ENCODE measurements around the gene FAR2. TPM values are rescaled to one million over a fixed set of nuclear protein-coding genes. Genes with fewer than 3 reads are reported as not detected.

FAR2 gene
- total and polyA plus RNA-seq, 2 experiments from 2014 or later, result 2.1 to 3.6 TPM

GRCh38 chr12:29232086-29232485 lies 83.0 kb downstream of the FAR2 start:
- H3K4me3 ChIP-seq, result no peak overlapping the region
- no peaks in the 10 kb centered on the region for H3F3A ChIP-seq (ENCODE audit: insufficient read depth)
- H3K9ac ChIP-seq, result no peak overlapping the region
- H3K36me3 ChIP-seq (ENCODE audit: low read depth), result no peaks in the 10 kb centered on the region
- 81 to 82% methylated on average over 3 of the region's 3 CpGs for WGBS, 2 experiments (ENCODE audit: low coverage in 1 of 2, low lambda C conversion rate in 2 of 2, missing lambda C conversion rate in 2 of 2)
- no peaks in the 10 kb centered on the region for H3K4me1 ChIP-seq (ENCODE audit: insufficient read depth)
- in situ Hi-C loops (cut with MboI), result no loop called here
- H3K9me3 ChIP-seq (ENCODE audit: low read depth), result no peaks in the 10 kb centered on the region
- H3K27ac ChIP-seq, result no peak overlapping the region
- H3K4me2 ChIP-seq (ENCODE audit: unreplicated experiment), result no peak overlapping the region
- no peak for DNase-seq
- TF ChIP-seq EZH2 (IDR thresholded peaks at IDR 0.05; ENCODE audit: insufficient read depth, poor library complexity, severe bottlenecking) (no peak), EZH2phosphoT487 (IDR thresholded peaks at IDR 0.05; ENCODE audit: insufficient read depth, low read depth) (no peak)
- H3K79me2 ChIP-seq (ENCODE audit: insufficient read depth), result no peaks in the 10 kb centered on the region
- no peaks in the 10 kb centered on the region for H3K9me2 ChIP-seq (ENCODE audit: insufficient read depth)
- H3K27me3 ChIP-seq (replicated peaks; ENCODE audit: insufficient read depth), result no peaks in the 10 kb centered on the region
- no peak overlapping the region for H2AFZ ChIP-seq
- H4K20me1 ChIP-seq (ENCODE audit: insufficient read depth), result no peaks in the 10 kb centered on the region

DNA sequence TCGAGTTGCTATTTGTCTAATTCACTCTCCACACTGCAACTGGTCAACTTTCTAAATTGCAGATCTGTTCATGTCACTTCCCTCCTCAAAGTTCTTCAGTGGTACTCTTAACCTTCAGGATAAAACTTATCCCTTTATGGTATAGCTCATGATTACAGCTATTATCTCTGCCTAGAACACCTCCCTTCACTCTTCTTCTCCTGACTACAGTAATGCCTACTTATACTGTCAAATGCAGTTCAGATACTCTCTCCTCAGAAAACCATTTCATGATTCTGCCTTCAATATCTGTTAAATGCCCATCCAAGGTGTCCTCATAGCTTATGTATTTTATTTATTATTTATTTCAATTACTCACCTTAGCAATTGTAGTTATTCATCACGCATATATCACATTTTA lies 85.5 kb downstream of the FAR2 start:
- no peaks in the 10 kb centered on the region for H4K20me1 ChIP-seq (ENCODE audit: insufficient read depth)
- H3K9me2 ChIP-seq (ENCODE audit: insufficient read depth), result no peaks in the 10 kb centered on the region
- no peaks in the 10 kb centered on the region for H3K27me3 ChIP-seq (replicated peaks; ENCODE audit: insufficient read depth)
- no peaks in the 10 kb centered on the region for H3K79me2 ChIP-seq (ENCODE audit: insufficient read depth)
- DNase-seq, result no peak
- in situ Hi-C loops (cut with MboI), result no loop called here
- 92 to 94% methylated on average over 2 of the region's 2 CpGs for WGBS, 2 experiments (ENCODE audit: low coverage in 1 of 2, low lambda C conversion rate in 2 of 2, missing lambda C conversion rate in 2 of 2)
- H2AFZ ChIP-seq, result no peak overlapping the region
- no peak overlapping the region for H3K4me2 ChIP-seq (ENCODE audit: unreplicated experiment)
- no peaks in the 10 kb centered on the region for H3K36me3 ChIP-seq (ENCODE audit: low read depth)
- no peak overlapping the region for H3K4me3 ChIP-seq
- H3F3A ChIP-seq (ENCODE audit: insufficient read depth), result no peaks in the 10 kb centered on the region
- no peaks in the 10 kb centered on the region for H3K9me3 ChIP-seq (ENCODE audit: low read depth)
- no peak overlapping the region for H3K9ac ChIP-seq
- TF ChIP-seq EZH2phosphoT487 (IDR thresholded peaks at IDR 0.05; ENCODE audit: insufficient read depth, low read depth), result no peak
- H3K4me1 ChIP-seq (ENCODE audit: insufficient read depth), result no peaks in the 10 kb centered on the region
- no peak overlapping the region for H3K27ac ChIP-seq

DNA sequence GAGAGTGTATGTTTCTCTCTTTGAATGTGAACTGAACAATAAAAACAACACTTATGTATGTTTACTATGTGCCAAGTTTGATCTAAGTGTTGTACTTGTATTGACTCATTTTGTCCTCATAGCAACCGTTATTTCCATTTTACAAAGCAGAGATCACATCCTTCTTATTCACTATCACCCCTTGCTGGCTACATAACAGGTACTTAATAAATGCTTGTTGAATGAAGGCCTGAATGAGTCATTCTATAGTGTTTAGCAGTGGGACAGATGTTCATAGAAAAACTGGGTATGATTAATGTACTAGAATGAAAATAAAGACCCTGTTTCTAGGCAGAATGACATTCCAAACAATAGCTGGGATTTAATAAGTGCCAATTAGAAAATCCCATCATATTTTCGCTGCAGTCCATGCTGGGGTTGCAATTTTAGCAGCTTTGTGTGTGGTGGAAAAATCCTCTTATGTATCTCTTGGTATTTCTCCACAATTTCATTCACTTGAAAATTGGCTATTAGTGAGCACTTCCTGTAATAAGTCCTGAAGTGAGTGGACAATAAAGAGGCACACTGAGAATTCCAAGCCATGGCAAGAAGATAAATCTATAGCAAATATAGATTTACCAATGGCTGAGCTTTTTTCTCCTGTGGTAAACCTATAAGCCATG lies 86.0 kb downstream of the FAR2 start:
- DNase-seq, result peak; percentile 34
- 35 to 40% methylated on average over 2 of the region's 2 CpGs for WGBS, 2 experiments (ENCODE audit: low coverage in 1 of 2, low lambda C conversion rate in 2 of 2, missing lambda C conversion rate in 2 of 2)
- no peak overlapping the region for H3K27ac ChIP-seq
- H3K79me2 ChIP-seq (ENCODE audit: insufficient read depth), result no peaks in the 10 kb centered on the region
- in situ Hi-C loops (cut with MboI), result no loop called here
- H3F3A ChIP-seq (ENCODE audit: insufficient read depth), result no peaks in the 10 kb centered on the region
- H3K9me3 ChIP-seq (ENCODE audit: low read depth), result no peaks in the 10 kb centered on the region
- H2AFZ ChIP-seq, result no peak overlapping the region
- no peak for TF ChIP-seq EZH2 (IDR thresholded peaks at IDR 0.05; ENCODE audit: insufficient read depth, poor library complexity, severe bottlenecking)
- TF ChIP-seq EZH2phosphoT487 (IDR thresholded peaks at IDR 0.05; ENCODE audit: insufficient read depth, low read depth), result no peak
- H3K9ac ChIP-seq, result no peak overlapping the region
- no peaks in the 10 kb centered on the region for H4K20me1 ChIP-seq (ENCODE audit: insufficient read depth)
- no peaks in the 10 kb centered on the region for H3K9me2 ChIP-seq (ENCODE audit: insufficient read depth)
- no peaks in the 10 kb centered on the region for H3K36me3 ChIP-seq (ENCODE audit: low read depth)
- no peaks in the 10 kb centered on the region for H3K4me1 ChIP-seq (ENCODE audit: insufficient read depth)
- no peak overlapping the region for H3K4me3 ChIP-seq
- H3K4me2 ChIP-seq (ENCODE audit: unreplicated experiment), result no peak overlapping the region
- no peaks in the 10 kb centered on the region for H3K27me3 ChIP-seq (replicated peaks; ENCODE audit: insufficient read depth)

DNA sequence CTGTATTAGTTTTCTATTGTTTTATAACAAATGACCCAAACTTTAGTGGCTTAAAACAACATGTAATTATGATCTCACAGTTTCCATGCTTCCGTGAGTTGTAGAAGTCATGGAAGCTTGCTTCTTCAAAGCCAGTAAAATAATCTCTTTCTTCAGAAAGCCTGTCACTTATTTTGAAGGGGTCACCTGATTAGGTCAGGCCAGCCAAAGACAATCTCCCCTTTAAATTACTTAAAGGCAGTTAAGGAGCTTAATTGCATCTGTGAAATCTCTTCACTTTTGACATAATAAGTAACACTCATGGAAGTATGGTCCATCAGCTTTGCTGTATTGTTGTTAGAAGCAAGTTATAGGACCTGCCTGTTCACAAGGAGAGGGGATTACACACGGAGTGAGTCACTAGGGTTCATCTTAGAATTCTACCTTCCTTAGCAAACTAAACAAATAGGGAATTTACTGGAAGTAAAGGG lies 89.8 kb downstream of the FAR2 start:
- H3K9me2 ChIP-seq (ENCODE audit: insufficient read depth), result no peaks in the 10 kb centered on the region
- in situ Hi-C loops (cut with MboI), result no loop called here
- no peak overlapping the region for H3K27ac ChIP-seq
- H3K4me2 ChIP-seq (ENCODE audit: unreplicated experiment), result no peak overlapping the region
- WGBS, 2 experiments (ENCODE audit: low coverage in 1 of 2, low lambda C conversion rate in 2 of 2, missing lambda C conversion rate in 2 of 2), result 95% methylated on average over 2 of the region's 2 CpGs
- no peak overlapping the region for H3K4me3 ChIP-seq
- peaks cover 20% of the 10 kb centered on the region for H3F3A ChIP-seq (ENCODE audit: insufficient read depth)
- no peaks in the 10 kb centered on the region for H3K79me2 ChIP-seq (ENCODE audit: insufficient read depth)
- TF ChIP-seq EZH2 (IDR thresholded peaks at IDR 0.05; ENCODE audit: insufficient read depth, poor library complexity, severe bottlenecking) (no peak), EZH2phosphoT487 (IDR thresholded peaks at IDR 0.05; ENCODE audit: insufficient read depth, low read depth) (no peak)
- no peak overlapping the region for H2AFZ ChIP-seq
- peaks cover 22% of the 10 kb centered on the region for H3K4me1 ChIP-seq (ENCODE audit: insufficient read depth)
- H3K9me3 ChIP-seq (ENCODE audit: low read depth), result no peaks in the 10 kb centered on the region
- no peak for DNase-seq
- H3K27me3 ChIP-seq (replicated peaks; ENCODE audit: insufficient read depth), result no peaks in the 10 kb centered on the region
- no peaks in the 10 kb centered on the region for H3K36me3 ChIP-seq (ENCODE audit: low read depth)
- no peak overlapping the region for H3K9ac ChIP-seq
- no peaks in the 10 kb centered on the region for H4K20me1 ChIP-seq (ENCODE audit: insufficient read depth)
